Left lobe of liver (tissue), 2 donors: ENCODE results near the gene IGF1R. TPM values are rescaled to one million over a fixed set of nuclear protein-coding genes. Genes with fewer than 3 reads are reported as not detected.

Experiments used
- ATAC-seq: fragments of 200-7000 bp; cut with Tn5 transposase; one replicate; pipeline ENCODE4 v1.9.1; 2020; ENCODE audit warnings: mild to moderate bottlenecking, moderate library complexity
- DNase-seq: peaks from one replicate; pipeline ENCODE4 v3.0.0-alpha.2; 2020; ENCODE audit warnings: low spot score
- total RNA-seq: library from RNA; stranded (reverse); gene quantifications from one replicate; pipeline ENCODE4 v1.2.1, GENCODE V29; 2021
- donor health status: DM: no; HTN: no; CAD: no; lungs with moderate emphysema.
- donor health status: DM: no; HTN: yes; CAD: no.

Gene IGF1R
- total RNA-seq, 1 donor from 2014 or later: 3.3 TPM

DNA sequence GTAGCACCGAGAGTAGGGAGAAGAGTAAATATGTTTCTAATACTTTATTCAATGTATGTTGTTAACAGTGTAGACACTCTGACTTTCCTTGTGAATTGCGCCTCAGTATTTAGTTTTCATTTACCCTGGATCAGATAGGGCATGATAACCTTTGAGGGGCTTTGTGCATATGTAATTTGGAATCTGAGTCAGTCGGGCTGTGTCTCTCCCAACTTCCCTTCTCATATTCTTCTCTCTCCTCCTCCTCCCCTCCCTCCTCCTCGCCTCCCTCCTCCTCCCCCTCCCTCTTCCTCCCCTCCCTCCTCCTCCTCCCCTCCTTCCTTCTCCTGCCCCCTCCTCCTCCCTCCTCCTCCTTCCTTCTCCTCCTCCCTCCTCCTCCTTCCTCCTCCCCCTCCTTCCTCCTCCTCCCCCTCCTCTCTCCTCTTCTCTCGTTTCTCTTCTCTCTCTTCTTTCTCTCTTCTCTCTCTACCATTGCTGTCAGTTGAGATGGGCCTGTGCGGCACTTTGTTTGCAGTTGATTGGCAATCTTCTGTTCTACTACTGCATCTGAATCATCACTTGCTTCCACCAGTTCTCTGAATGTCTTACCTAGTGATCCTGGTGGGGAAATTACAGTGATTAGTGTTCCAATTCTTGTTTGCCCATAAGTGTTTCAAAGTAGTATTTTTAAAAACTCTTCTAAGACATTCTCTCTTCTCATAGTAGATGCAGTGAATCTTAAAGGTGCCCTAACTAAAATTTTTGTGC is 197.0 kb downstream of the IGF1R start:
- no peak for DNase-seq
- ATAC-seq: no peak

DNA sequence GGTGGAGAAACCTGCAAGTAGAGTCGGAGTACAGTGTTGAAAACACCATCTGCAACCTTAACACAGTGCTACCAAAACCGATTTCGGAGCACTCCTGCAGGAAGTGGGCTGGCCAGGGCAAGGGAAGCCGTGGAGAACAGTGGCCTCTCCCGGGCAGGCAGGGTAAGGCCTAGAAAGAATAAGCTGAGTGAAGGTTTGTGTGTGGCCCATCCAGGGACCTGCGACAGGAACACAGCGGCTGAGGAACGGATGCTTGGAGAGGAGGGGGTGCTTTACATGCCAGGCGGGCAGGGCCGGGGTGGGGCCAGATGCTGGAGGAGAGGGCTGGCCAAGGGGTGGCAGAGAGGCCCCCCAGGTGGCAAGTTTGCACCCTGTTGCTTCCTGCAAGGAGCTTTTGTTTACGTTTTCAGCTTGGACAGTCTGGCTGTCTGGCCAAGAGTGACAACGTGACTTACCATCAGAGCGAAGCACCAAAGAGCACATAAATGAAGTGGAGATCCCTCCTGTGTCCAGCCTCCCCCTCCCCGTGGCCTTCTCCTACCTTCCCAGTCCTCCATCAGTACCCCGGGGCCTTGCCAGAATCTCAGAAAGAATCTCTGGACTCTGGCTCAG is 202.7 kb downstream of the IGF1R start:
- ATAC-seq (peak; percentile 82), DNase-seq (peak; percentile 56)

DNA sequence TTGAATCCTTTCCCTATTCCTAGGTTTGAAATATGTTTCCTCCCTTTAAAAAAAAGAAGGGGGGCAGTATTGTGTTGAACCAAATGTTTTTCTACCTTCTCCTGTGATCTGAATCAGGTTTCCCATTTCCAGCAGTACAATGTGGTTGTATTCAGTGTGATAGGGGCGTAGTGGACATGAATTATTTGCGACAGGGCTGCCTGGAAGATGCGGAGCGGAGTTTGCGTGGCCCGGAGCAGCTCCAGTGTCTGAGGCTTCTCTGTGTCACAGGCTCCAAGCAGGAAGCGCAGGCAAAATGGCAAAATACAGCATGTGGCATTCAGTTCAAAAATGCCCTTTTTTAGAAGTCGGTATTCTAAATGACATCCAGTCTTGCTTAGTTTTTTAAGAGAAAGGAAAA is 204.8 kb downstream of the IGF1R start:
- ATAC-seq: peak; percentile 77

DNA sequence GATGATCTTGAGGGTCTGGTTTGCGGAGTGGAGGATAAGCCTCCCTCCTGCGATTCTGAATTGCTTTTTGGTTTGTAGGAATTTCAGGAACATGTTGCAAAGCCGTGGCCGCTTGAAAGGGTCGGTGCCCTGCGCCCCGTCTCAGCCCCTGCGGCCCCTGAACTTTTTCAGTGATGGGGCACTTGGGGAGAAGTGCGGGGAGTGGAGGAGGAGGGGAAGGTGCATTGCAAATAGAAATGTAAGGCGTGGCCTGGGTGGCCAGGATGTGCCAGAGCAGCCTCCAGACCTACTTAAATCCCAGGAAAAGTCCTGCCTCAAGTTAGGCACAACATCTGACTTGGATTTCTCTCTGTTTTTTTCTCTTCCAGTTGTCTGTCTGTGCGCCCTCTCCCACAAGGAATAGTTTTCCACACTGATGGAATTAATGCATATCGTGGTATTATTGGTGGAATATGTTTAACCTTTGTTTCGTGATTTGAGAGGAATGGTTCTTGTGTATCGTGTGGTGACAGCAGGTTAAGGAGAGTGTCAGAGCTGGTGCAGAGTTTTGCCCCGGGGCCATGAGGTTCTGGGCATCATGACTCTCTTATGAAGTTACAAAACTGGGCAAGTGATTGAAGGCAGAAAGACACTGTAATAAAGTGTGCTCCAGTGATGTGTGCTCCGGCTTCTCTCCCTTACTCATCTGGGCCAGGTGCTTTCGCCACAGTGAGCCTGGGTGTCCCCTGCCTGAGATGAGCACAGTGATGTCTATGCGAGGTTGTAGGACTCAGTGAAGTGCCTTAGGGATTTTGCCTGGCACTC is 205.5 kb downstream of the IGF1R start:
- no peak for DNase-seq
- ATAC-seq: no peak

More for the DNA sequence above, 204.8 kb downstream of the IGF1R start:
- DNase-seq: peak; percentile 73

DNA sequence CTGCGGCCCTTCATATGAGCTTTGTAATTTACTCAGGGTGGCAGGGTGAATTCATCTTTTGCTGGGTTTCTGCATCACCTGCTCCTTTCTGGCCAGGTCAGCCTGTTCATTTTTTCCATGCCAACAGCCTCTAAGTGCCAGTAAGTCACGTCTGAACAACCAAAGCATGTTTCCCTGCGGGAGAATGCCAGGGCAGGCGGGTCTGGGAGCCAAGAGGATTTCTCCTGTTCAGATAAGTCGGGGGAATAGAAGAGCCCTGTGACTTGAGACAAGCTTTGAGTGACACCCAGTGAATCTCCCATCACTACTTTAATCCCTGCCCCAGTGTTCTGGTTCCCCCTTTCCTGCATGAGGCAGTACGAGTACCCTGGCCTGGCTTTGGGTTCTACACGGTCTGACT is 206.2 kb downstream of the IGF1R start:
- no peak for DNase-seq
- ATAC-seq: no peak

DNA sequence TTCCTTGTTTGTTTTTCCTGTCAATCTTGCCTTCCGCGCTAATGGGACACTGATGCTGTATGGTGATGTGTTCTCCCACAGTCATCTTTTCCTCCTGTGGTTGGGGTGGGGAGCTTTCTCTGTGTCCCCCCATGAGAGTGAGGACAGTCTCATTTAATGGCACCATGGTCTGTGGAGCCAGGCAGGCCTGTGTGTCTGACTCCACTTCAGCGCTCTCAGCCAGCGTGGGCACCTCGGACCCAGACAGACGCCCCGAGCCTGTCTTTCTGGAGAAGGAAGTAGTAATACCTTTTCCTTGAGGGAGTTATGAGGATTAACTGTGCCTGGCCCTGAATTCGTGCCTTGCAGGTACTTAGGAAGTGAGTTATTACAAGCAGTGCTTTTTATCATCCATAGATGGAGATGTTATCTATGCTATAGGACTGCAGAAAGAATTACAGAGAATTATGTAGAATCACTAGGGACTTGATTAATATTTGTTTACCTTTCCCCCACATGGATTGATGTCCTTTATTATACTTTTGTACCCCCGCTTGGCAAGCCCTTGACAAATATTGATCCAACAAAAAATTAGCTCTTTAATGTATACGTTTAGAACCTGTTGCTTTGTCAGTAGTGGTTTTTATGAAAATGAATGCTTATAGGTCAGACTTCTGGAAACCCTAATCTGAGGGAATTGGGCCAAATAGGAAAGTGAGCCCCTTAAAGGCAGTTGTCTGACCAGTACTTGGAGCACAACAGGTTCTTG is 206.9 kb downstream of the IGF1R start:
- ATAC-seq: no peak
- no peak for DNase-seq

DNA sequence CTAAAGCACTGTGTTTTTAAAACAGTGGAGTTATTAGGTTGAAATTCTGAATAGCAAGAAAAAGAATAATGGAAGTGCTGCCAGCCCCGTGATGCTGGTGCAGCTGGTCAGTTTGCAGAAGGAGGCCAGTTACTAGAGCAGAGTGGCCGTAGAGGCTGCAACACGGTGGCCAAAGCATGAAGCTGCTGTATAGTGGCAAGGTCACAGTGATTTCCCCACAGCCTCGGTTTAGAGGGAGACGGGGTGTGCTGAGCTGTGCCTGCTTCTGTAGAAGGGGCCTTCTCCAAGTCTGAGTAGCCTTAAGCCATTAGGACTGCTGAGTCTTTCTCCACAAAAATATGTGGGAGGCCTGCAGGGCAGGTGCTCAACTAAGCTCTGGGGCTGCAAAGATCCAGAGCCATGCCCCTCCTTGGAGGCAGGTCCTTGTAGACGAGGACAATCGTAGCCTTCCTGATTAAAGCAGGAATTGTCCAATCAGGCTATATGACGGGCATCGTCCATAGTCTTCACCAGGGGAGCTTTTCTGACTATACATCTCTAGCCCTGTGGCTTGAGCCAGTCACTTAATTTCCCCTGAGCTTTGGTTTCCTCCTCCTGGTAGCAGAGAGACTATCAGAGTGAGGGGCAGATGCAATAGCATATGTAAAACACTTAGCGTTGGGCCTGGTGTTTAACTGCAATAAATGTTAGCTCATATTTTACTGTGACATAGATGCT is 207.6 kb downstream of the IGF1R start:
- no peak for ATAC-seq

DNA sequence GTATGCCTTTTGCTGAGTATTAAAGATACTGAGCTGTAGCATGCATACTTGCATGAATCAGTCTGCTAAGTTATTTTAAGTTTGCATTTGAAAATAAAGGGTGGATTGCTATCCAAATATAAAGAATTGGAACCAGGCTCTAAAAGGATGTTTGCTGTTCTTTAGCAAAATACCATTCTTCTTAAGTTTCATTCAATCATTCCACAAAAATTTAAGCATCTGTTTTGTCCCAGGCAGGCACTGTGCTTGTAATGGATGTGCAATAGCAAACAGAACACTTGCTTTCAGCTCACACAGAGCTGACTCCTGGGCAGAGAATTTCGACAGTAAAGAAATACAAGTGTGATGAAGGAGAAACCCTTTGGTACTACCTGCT is 208.2 kb downstream of the IGF1R start:
- DNase-seq: no peak
- no peak for ATAC-seq

More for the DNA sequence above, 207.6 kb downstream of the IGF1R start:
- no peak for DNase-seq

DNA sequence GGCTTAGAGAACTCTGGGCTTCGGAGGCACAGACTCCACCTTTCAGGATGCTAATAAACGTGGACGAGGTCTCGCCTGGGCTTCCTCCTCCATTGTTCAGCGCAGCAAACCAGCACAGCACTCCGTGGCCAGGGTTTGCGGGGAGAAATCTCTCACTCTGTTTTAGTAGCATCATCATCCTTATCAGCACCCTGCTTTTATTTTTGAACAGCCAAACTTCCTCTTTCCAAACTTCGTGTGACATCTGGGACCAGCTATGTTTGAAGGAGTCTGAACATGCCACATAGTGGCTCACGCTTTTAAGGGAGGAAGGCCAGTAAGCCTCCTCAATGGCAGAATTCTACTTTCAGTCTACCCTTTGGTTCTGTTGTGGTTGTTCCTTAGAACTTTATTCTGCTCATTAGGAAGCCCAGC is 210.3 kb downstream of the IGF1R start:
- ATAC-seq (peak; percentile 18), DNase-seq (no peak)

DNA sequence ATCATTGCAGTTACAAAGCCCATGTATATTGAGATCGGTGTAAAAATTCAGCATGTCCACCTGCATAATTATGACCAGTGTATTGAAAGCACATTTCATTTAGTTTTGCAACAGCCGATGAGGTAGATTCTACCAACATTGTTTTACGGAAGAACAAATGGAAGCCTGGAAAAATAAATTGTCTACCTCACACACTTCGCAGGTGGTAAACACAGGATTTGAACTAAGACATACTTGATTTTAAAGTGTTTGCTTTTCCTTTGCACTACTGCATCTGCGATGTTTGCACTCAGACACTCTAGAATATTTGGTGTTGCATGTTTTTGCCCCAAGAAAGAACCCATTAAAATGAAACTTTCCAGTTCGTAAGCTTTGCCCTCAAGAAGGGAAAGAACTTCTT is 210.8 kb downstream of the IGF1R start:
- ATAC-seq: no peak
- DNase-seq: no peak

DNA sequence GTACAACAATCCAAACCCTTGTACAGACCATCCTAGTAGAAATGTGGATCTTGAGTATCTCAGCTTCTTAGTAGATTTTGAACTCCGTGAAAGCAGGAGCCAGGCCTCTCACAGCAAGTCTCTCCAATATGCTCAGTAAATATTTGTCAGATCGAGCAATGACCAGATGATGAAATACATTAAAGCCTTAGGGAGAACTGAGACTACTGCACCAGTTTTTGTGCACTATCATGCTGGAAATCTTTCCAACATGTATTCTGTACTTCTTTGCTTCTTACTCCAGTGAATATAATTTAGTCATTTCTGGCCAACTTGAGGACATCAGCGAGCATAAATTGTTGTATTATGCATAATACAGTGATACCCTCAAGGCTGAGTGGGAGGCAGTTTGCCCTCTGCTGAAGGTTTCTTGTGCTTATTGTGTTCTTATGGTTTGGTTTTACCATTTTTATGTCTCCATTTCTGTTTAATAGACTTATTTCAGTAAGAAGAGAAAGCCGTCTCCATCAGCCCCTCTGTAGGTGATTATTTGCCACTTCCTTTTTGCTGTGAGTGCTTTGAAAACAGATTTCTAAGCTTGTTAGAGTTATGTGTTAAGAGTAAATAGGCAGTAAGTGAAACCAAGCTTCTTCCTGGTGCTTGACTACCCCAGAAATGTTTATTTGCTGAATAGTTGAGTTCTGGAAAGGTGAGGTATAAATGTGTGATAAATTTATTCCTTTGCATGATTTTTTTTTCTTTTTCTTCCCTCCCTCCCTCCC is 212.1 kb downstream of the IGF1R start:
- no peak for ATAC-seq
- no peak for DNase-seq

DNA sequence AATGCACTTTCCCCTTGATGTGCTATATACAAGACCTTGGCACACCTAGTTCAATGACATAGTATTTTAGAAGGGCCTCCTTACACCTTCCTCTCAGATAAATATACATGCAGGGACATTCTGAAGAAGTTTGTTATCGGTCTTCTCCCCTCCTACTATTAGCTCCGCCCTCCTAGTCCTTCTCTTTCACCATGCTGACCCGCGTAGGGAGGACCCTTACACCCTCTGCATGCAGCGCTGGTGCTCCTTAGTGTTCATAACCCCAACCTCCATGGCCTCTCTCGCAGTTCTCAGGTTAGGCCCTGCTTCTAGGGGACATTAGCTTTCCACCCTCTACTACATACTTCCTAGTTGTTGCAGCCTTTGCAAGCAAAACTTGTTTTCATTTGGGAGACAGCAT is 212.8 kb downstream of the IGF1R start:
- DNase-seq (no peak), ATAC-seq (no peak)

DNA sequence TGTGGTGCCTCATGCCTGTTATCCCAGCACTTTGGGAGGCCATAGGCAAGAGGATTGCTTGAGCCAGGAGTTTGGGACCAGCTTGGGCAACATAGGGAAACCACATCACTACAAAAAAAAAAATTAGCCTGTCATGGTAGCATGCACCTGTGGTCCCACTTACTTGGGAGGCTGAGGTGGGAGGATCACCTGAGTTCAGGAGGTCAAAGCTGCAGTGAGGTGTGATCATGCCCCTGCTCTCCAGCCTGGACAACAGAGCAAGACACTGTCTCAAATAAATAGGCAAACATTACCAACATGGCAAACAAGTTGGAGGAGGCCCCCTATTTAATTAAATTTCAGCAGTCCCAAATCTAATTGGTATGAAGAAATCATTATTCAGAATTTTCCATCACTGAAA is 215.6 kb downstream of the IGF1R start:
- no peak for ATAC-seq

DNA sequence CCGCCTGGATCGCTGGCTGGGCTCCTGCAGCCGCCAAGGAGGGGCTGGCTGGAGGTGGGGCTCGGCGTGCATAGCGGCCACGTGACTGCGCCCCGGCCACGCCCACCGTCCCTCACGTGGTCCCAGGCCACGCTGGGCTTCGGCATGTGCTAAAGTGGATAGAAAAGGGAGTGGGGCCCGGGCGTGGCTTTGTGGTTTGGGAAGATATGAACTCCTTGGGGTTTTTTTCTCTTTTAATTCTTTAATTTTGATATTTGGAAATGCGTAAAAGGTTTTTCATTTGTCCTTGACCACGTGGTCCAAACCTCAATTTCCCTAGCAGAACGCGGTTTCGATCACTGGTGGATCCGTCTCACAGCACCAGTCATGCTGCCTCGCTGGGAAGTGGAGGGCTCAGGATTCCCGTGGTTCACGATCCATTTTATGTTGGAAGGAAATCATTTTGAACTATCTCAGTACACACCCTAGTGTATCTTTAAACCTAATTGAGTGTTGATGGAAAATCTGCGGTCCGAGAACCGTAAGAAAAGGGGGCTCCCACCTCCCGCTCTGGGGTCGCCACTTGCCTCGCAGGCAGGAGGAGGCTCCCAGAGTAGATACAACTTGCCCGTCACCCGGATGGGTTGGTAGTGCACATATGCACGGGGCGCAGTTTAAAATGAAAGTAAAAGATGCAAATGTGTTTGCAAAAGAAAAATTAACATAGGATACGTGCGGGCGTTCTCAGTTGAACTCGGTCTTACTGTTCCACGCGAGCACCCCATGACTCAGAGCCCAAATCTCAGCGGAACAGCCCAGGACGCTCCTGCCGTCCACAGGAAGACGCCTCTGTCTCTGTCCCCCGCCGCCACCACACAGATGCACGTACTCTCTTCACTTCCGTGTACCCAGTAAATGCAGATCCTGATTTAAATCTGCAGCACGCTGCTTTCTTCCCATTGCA is 217.3 kb downstream of the IGF1R start:
- peak; percentile 66 for DNase-seq
- ATAC-seq: peak; percentile 87

More for the DNA sequence above, 215.6 kb downstream of the IGF1R start:
- no peak for DNase-seq

DNA sequence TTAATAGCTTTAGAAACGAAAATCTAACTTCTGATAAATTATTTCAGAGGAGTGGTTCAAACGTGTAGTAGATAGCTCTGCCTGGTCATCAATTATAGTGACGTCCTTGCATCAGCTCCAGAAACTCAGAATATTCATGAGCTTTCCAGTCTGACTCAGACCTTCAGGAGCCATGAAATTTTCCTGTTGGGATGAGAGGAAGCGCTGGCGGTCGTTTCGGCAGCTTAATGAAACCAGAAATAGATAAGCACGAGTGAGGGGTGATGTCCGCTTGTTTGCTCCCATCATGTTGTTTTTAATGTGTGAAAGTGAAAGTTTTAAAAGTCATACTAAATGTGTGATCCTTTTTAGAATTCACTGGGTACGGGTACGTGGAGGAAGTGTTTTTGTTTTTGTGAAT is 218.2 kb downstream of the IGF1R start:
- no peak for DNase-seq
- ATAC-seq: peak; percentile 31

DNA sequence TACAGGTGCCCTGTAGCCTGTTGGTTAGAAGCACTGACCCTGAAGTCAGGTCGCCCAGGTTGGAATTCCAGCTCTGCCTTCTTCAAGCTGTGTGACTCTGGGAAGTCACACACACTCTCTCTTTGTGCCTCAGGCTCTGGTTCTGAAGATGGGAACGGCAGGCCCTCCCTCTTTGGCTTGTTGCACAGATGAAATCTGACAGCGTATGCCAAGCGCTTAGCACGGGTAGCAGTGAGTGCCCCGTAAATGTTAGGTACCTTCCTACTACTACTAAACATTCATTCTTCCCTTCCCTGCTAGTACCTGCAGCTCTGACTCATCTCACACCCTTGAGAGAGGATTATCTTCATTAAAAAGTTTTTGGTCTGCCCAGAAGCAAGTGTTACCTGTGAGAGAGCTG is 220.2 kb downstream of the IGF1R start:
- no peak for DNase-seq
- no peak for ATAC-seq

DNA sequence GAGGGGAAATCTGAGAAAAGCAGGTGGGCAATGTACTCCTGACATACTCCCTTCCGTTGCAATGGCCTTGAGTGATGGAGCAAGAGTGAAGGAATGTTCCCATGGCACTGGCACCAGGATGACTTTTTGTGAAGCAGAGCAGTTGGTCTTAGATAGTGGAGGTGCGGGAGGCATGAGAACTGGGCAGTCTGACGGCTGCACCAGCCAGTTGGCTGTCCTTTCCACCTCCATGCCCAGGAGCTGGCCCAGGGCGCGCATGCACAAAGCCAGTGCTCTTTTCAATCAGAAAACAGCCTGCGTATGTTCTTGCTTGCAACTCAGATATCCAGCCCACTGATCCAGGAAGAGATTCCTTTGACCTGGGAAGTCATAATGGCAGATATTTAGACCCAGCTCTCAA is 222.4 kb downstream of the IGF1R start:
- DNase-seq: no peak
- no peak for ATAC-seq

DNA sequence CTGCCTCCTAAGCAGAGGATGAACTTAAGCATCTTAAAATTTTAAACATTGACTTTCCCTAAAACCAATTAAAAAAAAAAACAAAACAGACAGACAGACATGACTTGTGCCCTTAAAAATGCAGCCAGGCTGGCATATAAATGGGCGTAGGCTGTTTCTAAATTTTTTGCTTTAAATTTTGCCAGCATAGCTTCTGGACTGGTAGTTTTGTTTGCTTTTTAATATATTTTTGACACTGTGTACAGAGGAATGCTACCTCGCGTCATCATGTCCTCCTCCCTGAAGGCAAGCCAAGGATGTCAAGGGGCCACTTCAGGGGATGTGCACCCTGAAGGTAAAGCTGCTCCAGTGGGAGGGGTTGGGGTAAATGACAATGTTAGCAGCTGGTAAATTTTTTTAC is 224.4 kb downstream of the IGF1R start:
- DNase-seq: no peak
- ATAC-seq: no peak
